Measurements from ENCODE around the gene KMT2C.
"Not testable (repeated sequence)": the region's sequence is repeated elsewhere in the genome, so short reads cannot be mapped to it uniquely, and the experiment has no call there.

DNA sequence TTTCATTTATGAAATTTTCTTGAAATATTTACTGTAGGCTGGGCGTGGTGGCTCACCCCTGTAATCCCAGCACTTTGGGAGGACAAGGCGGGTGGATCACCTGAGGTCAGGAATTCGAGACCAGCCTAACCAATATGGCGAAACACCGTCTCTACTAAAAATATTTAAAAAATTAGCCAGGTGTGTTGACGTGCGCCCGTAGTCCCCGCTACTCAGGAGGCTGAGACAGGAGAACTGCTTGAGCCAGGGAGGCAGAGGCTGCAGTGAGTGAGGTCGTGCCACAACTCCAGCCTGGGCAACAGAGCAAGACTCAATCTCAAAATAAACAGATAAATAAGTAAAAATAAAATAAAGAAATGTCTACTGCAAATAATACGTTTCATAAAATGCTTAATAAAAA, 192.3 kb downstream of the KMT2C start:
- TF ChIP-seq, protein P1, sequence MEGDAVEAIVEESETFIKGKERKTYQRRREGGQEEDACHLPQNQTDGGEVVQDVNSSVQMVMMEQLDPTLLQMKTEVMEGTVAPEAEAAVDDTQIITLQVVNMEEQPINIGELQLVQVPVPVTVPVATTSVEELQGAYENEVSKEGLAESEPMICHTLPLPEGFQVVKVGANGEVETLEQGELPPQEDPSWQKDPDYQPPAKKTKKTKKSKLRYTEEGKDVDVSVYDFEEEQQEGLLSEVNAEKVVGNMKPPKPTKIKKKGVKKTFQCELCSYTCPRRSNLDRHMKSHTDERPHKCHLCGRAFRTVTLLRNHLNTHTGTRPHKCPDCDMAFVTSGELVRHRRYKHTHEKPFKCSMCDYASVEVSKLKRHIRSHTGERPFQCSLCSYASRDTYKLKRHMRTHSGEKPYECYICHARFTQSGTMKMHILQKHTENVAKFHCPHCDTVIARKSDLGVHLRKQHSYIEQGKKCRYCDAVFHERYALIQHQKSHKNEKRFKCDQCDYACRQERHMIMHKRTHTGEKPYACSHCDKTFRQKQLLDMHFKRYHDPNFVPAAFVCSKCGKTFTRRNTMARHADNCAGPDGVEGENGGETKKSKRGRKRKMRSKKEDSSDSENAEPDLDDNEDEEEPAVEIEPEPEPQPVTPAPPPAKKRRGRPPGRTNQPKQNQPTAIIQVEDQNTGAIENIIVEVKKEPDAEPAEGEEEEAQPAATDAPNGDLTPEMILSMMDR (IDR thresholded peaks at IDR 0.05; ENCODE audit: control extremely low read depth in 1 of 3, insufficient read depth in 1 of 3, low read depth in 1 of 3, low read length in 3 of 3) = not testable (repeated sequence)
- TF ChIP-seq POLR2A (IDR thresholded peaks at IDR 0.05; ENCODE audit: control extremely low read depth in 1 of 2, low read depth in 2 of 2, low read length in 2 of 2); RAD21 (IDR thresholded peaks at IDR 0.05 in 1 of 2, conservative IDR thresholded peaks at IDR 0.05 in 1 of 2; ENCODE audit: low read depth in 2 of 2, low read length in 2 of 2); RFX5 (IDR thresholded peaks at IDR 0.05; ENCODE audit: borderline replicate concordance, low read depth, low read length): not testable (repeated sequence)

Data from H1 (cell line).